GM12865 (cell line): ENCODE results near the gene CD164L2.

ENCODE experiments used
- DNase-seq: peaks from one replicate; pipeline ENCODE4 v3.0.0; 2010; ENCODE audit warnings: low read depth
- H3K4me3 ChIP-seq: 2 replicates; pipeline ENCODE4 v1.5.1; 2011; ENCODE audit warnings: mild to moderate bottlenecking, low read depth, low read length, control low read depth
- TF ChIP-seq, protein P1 (sequence below): IDR thresholded peaks from 2 replicates; pipeline ENCODE4 v1.5.1; 2011; ENCODE audit warnings: low read length, control low read depth, low read depth, inconsistent platforms; ENCODE audit not compliant: insufficient read depth; ENCODE audit errors: missing control alignments

Gene CD164L2

DNA sequence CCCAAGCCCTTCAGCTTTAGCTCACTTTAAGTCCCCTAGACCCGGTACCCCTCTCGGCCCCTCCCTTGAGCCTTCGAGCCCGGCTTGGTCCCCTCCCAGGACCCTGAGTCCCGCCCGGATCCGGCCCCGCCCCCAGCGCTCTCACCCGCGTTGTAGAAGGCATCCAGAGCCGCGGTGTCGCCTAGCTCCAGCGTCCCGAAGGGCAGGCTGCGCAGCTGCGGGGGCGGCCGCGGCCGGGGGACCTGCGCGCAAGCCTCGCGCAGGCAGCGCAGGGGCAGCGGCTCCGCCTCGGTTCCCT, 17.1 kb downstream of the CD164L2 start:
- H3K4me3 ChIP-seq: peak overlapping the region; percentile 72
- TF ChIP-seq, protein P1, sequence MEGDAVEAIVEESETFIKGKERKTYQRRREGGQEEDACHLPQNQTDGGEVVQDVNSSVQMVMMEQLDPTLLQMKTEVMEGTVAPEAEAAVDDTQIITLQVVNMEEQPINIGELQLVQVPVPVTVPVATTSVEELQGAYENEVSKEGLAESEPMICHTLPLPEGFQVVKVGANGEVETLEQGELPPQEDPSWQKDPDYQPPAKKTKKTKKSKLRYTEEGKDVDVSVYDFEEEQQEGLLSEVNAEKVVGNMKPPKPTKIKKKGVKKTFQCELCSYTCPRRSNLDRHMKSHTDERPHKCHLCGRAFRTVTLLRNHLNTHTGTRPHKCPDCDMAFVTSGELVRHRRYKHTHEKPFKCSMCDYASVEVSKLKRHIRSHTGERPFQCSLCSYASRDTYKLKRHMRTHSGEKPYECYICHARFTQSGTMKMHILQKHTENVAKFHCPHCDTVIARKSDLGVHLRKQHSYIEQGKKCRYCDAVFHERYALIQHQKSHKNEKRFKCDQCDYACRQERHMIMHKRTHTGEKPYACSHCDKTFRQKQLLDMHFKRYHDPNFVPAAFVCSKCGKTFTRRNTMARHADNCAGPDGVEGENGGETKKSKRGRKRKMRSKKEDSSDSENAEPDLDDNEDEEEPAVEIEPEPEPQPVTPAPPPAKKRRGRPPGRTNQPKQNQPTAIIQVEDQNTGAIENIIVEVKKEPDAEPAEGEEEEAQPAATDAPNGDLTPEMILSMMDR: no peak
- DNase-seq: peak; percentile 69

DNA sequence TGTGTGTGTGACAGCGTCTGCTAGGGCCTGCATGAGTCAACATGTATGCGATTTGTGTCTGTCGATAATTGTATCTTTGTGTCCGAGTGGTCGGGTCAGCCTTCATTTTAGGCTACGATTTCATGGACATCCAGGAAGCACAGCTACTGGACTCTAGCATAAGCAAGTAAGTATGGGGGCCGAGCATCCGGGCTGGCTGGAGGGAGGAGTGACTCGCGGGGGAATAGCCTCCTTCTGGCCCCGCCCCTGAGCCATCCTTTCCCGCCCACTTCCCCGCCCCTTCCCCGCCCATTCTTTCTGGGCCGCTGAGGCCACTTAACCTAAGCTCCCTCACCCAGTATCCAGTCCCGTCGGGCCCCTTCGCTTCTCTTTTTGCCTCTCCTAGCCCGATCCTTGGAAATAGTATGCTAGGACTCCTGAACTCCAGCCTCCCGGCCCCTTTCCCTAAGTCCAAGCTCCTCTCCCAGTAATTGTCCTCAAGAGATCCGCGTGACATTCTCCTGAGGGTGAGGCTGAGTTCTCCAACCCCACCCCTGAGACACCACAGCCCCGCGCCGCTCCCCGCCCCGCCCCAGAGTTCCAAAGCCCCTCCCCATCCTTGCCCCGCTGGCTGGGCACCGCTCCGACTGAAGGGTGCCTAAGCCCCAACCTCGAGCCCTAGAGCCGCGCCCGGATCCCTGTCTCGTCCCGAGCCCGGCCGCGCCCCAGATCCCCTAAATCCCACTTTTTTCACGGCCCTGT, 17.6 kb downstream of the CD164L2 start:
- H3K4me3 ChIP-seq: peak overlapping the region; percentile 72
- DNase-seq: peak; percentile 88
- TF ChIP-seq, protein P1: no peak

DNA sequence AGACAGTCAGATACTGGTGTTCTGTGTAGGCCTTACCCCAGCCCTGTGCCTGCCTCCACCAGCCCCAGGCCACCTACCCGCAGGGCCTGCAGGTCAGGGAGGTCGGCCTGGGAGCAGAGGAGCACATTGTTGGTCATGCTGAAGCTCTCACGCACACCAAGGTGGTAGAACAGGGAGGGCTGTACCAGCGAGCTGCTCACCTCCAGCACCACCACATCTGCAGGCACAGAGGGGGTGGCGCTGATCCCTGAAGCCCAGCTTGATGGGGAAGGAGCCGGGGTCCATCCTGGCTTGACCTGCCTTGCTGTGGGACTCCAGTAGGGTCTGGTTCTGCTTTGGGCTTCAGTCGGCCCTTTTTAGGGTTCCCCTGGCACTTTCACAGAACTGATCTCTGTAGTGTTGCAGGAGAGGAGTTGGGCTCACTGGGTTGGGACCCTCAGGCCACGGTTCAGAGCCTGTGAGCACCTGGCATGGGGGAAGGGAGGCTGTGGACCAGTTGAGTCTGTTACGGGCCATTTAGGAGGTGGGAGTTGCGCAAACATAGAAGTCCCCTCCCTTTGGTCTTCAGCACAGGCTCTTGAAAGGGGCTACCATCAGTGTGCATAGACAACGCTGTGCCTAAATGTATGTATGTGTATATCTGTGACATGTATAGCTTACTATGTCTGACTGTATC, 18.3 kb downstream of the CD164L2 start:
- TF ChIP-seq, protein P1: no peak
- DNase-seq: no peak
- no peak overlapping the region for H3K4me3 ChIP-seq

DNA sequence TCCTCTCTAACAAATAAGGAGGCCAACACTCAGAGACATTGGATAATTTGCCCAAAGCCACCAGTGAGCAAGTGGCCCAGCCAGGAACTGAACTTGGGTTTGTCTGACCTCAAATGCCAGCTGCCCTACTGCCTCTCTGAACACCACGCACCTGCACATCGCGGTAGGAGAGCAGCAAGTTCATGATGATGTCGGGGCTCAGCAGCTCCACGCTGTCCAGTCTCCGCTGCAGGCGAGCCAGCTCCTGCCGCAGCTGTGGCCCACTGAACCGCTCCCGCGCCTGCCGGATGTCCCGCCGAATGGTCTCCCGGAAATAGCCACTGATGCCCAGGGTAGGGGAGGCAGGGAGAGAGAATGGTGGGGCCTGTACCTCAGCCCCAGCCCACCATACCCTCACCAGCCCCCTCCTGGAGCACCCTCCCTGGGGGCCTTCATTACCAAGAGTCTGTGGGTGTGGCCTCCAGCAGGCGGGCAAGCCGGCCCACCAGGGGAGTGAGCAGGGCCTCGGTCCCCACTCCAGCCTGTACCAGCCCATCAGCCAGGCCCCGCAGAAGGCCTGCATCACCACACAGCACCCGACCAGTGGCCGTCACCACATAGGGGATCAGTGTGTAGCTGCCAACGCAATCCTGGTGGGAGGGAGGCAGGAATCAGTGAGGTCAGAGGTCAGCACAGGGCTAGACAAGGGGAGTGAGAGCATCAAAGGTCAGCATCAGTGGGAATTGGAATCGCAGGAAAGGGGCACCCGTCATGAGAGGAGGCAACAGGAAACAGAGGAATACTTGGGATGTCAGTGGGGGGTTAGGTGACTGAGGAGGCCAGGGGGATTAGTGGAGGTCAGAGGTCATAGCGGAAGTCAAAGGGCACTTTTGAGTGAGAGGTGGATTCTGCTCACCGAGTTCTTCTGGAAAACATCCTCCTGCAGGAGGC, 19.1 kb downstream of the CD164L2 start:
- TF ChIP-seq, protein P1: no peak
- no peak overlapping the region for H3K4me3 ChIP-seq
- no peak for DNase-seq

GRCh38 chr1:27361553-27361952, 21.6 kb downstream of the CD164L2 start:
- no peak overlapping the region for H3K4me3 ChIP-seq
- DNase-seq: no peak
- TF ChIP-seq, protein P1: no peak

DNA sequence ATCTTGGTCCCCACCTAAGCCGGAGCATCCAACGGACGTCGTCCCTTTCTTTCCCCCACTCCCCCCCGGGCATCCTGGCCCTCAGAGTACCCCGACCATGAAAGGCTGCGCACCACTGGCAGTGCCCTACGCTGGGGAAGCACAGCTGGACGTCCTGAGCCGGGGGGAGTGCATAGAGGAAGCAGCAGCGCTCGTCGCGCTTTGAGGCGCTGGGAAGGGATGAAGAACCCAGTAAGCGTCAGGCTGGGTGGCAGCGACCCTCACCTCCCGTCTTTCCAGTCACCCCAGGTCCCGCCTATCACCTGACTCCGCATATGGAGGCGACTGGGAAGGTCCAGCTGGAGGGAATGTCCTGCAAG, 22.1 kb downstream of the CD164L2 start:
- no peak for DNase-seq
- no peak overlapping the region for H3K4me3 ChIP-seq
- TF ChIP-seq, protein P1: no peak
